Smooth muscle cell (in vitro differentiated cells): ENCODE measurements around the gene FAM228B. TPM values are rescaled to one million over a fixed set of nuclear protein-coding genes. Genes with fewer than 3 reads are reported as not detected.

Experiments used
- DNase-seq: peaks from one replicate; lab custom pipeline; 2025; ENCODE audit not compliant: unreplicated experiment; lab: John Stamatoyannopoulos, UW
- H2AFZ ChIP-seq: fragments of 200-600 bp; sonication (generic); 2 replicates; pipeline ENCODE4 v1.6.0; 2016; ENCODE audit warnings: antibody characterized with exemption, low read depth, mild to moderate bottlenecking
- H3F3A ChIP-seq: fragments of 200-600 bp; sonication (generic); 2 replicates; pipeline ENCODE4 v1.6.0; 2017; ENCODE audit warnings: antibody characterized with exemption, low read depth
- H3K27ac ChIP-seq: fragments of 200-600 bp; sonication (generic); 2 replicates; pipeline ENCODE4 v1.5.1; 2016; ENCODE audit warnings: low read depth, mild to moderate bottlenecking
- H3K27me3 ChIP-seq: fragments of 200-600 bp; sonication (generic); 2 replicates; pipeline ENCODE4 v1.6.1; 2016; ENCODE audit warnings: low read depth, mild to moderate bottlenecking
- H3K36me3 ChIP-seq: fragments of 200-600 bp; sonication (generic); 2 replicates; pipeline ENCODE4 v1.5.1; 2016; ENCODE audit warnings: low read depth
- H3K4me1 ChIP-seq: fragments of 200-600 bp; sonication (generic); 2 replicates; pipeline ENCODE4 v1.5.1; 2016; ENCODE audit warnings: low read depth
- H3K4me2 ChIP-seq: fragments of 200-600 bp; sonication (generic); 2 replicates; pipeline ENCODE4 v1.6.0; 2016; ENCODE audit warnings: mild to moderate bottlenecking
- H3K4me3 ChIP-seq: fragments of 200-600 bp; sonication (generic); 2 replicates; pipeline ENCODE4 v1.5.1; 2016; ENCODE audit warnings: mild to moderate bottlenecking
- H3K79me2 ChIP-seq: fragments of 200-600 bp; sonication (generic); 2 replicates; pipeline ENCODE4 v1.6.0; 2016; ENCODE audit warnings: low read depth, mild to moderate bottlenecking
- H3K9ac ChIP-seq: fragments of 200-600 bp; sonication (generic); 2 replicates; pipeline ENCODE4 v1.6.0; 2016; ENCODE audit warnings: low read depth
- H3K9me3 ChIP-seq: fragments of 200-600 bp; sonication (generic); replicated peaks from 2 replicates; pipeline ENCODE4 v1.5.1; 2016; ENCODE audit warnings: low read depth
- H4K20me1 ChIP-seq: fragments of 200-600 bp; sonication (generic); 2 replicates; pipeline ENCODE4 v1.6.0; 2016; ENCODE audit warnings: low read depth
- WGBS: methylation state at CpG from one replicate; pipeline ENCODE4 v1.1.7; 2016; ENCODE audit warnings: low lambda C conversion rate; 5-methylcytosine and 5-hydroxymethylcytosine counted together
- polyA plus RNA-seq: library from polyadenylated mRNA; unstranded; fragments of >200 nt; fragmentation: Nextera tagmentation; extraction: Ambion mirVana; gene quantifications from 2 replicates; pipeline ENCODE4 v1.2.1, GENCODE V29; 2016
- total RNA-seq: library from RNA; depleted of rRNA; stranded (reverse); fragments of >200 nt; gene quantifications from 2 replicates; pipeline ENCODE4 v1.2.3, GENCODE V29; 2014
- TF ChIP-seq, protein P1 (sequence below): fragments of 200-600 bp; sonication (generic); IDR thresholded peaks from 2 replicates; pipeline ENCODE4 v1.5.1; 2017; ENCODE audit warnings: borderline replicate concordance, mild to moderate bottlenecking, antibody characterized with exemption; ENCODE audit not compliant: insufficient read depth, poor library complexity, severe bottlenecking

The FAM228B gene
- total and polyA plus RNA-seq, 2 experiments from 2014 or later, result 7.0 to 18.1 TPM

DNA sequence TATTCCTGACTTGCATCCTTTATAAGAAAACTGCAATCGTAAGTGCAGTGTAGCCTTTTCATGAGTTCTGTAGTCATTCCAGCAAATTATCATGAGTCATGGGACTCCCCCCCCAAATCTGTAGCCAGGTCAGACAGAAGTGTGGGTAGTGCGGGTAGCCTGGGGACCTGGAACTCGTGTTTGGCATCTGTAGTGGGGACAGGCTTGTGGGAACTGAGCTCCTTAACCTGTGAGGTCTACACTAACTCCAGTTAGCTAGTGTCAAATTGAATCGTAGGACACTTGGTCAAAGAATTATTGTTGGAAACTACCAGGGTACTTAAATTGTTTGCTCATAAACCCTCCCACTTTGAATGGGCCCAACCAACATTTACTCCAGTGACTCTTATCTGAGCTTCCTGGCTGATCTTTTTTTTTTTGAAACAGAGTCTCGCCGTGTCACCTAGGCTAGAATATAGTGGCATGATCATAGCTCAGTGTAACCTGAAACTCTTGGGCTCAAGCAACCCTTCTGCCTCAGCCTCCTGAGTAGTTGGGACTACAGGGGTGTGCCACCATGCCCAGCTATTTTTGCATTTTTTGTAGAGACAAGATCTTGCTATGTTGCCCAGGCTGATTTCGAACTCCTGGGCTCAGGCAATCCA is 12.5 kb upstream of the FAM228B start:
- H3K27ac ChIP-seq, result peak overlapping the region; percentile 67
- no peaks in the 10 kb centered on the region for H4K20me1 ChIP-seq
- no peaks in the 10 kb centered on the region for H3K4me1 ChIP-seq
- H3K4me2 ChIP-seq, result no peak overlapping the region
- H3F3A ChIP-seq, result peaks cover 12% of the 10 kb centered on the region
- TF ChIP-seq, protein P1, sequence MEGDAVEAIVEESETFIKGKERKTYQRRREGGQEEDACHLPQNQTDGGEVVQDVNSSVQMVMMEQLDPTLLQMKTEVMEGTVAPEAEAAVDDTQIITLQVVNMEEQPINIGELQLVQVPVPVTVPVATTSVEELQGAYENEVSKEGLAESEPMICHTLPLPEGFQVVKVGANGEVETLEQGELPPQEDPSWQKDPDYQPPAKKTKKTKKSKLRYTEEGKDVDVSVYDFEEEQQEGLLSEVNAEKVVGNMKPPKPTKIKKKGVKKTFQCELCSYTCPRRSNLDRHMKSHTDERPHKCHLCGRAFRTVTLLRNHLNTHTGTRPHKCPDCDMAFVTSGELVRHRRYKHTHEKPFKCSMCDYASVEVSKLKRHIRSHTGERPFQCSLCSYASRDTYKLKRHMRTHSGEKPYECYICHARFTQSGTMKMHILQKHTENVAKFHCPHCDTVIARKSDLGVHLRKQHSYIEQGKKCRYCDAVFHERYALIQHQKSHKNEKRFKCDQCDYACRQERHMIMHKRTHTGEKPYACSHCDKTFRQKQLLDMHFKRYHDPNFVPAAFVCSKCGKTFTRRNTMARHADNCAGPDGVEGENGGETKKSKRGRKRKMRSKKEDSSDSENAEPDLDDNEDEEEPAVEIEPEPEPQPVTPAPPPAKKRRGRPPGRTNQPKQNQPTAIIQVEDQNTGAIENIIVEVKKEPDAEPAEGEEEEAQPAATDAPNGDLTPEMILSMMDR, result no peak
- no peaks in the 10 kb centered on the region for H3K36me3 ChIP-seq
- no peak overlapping the region for H2AFZ ChIP-seq
- no peak overlapping the region for H3K4me3 ChIP-seq
- H3K79me2 ChIP-seq, result no peaks in the 10 kb centered on the region
- 88% methylated on average over 7 of the region's 7 CpGs for WGBS
- H3K9ac ChIP-seq, result no peak overlapping the region
- peaks cover 3% of the 10 kb centered on the region for H3K9me3 ChIP-seq
- no peak for DNase-seq
- no peaks in the 10 kb centered on the region for H3K27me3 ChIP-seq

DNA sequence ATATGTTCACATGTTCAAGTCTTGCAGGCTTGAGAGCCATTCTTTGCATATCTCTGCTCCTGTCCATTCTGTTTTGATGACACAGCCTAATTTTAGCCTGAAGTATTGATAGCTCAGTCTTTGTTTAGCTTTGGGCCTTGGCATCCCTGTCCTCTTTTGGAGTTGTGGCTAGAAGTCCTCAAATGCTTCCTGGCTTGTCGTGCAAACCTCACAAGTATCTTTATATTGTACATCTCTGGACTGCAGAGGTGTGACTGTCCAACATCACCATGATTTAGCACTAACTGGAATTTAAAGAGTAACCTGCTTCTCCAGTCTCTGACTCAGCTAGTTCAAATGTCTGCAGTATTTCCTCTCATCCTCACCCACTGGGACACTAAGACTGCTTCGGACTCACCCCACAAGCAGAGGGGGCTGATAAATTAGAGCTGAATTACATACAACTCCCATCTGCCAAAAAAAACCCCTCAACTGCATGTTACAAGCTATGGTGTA is 11.8 kb upstream of the FAM228B start:
- H3K79me2 ChIP-seq, result no peaks in the 10 kb centered on the region
- H3F3A ChIP-seq, result peaks cover 12% of the 10 kb centered on the region
- H2AFZ ChIP-seq, result no peak overlapping the region
- no peak overlapping the region for H3K4me3 ChIP-seq
- H3K4me2 ChIP-seq, result no peak overlapping the region
- H4K20me1 ChIP-seq, result no peaks in the 10 kb centered on the region
- TF ChIP-seq, protein P1, result no peak
- WGBS, result 49% methylated on average over 2 of the region's 2 CpGs
- peak overlapping the region; percentile 67 for H3K27ac ChIP-seq
- no peaks in the 10 kb centered on the region for H3K27me3 ChIP-seq
- H3K9ac ChIP-seq, result no peak overlapping the region
- no peaks in the 10 kb centered on the region for H3K4me1 ChIP-seq
- H3K36me3 ChIP-seq, result no peaks in the 10 kb centered on the region
- peaks cover 3% of the 10 kb centered on the region for H3K9me3 ChIP-seq
- no peak for DNase-seq

DNA sequence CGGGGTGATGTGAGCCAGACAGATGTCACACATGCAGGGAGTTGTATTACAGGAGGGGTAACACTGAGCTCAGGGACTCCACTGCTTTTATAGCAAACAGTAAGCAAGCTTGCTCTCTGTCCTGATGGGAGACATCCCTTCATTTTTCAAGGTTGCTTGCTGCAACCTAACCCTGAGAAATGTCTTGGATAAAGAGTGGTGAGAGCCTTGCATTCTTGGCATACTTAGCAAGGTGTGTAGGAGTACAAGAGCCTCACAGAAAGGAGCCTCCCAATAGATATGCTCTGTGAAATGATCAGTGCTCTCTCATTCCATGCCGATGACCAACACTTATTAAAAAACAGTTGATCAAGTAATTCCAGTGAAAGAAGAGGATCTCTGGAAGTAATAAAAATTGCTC is 8.2 kb upstream of the FAM228B start:
- Histone ChIP-seq H3K4me2 (no peak overlapping the region), H3K79me2 (no peaks in the 10 kb centered on the region), H3K4me1 (no peaks in the 10 kb centered on the region), H3K4me3 (no peak overlapping the region), H3K36me3 (no peaks in the 10 kb centered on the region), H4K20me1 (no peaks in the 10 kb centered on the region), H3F3A (peaks cover 12% of the 10 kb centered on the region), H3K27ac (no peak overlapping the region), H3K9me3 (peaks cover 3% of the 10 kb centered on the region), H2AFZ (no peak overlapping the region), H3K27me3 (no peaks in the 10 kb centered on the region), H3K9ac (no peak overlapping the region)
- TF ChIP-seq, protein P1, result no peak
- 49% methylated on average over 2 of the region's 2 CpGs for WGBS
- DNase-seq, result no peak

DNA sequence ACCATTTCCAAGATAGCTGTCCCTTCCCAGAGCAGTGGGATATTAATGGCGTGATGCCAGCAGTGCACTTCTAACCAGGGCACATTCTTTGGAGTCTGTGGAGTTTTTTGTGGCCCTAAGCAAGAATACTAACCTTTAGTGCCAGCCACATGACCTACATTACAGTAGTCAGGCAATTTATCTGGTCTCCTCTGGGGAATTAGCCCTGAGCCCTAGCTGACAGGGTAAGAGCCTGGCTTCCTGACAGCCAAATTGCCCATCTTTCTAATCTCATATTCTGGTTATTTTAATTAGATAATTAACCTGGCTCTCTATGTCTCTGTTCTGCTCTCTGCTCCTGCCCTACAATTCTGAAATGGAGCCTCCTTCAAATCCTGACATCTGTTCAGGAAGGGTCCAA is 5.4 kb upstream of the FAM228B start:
- 89% methylated on average over 1 of the region's 1 CpG for WGBS
- H3K79me2 ChIP-seq, result no peaks in the 10 kb centered on the region
- H3K36me3 ChIP-seq, result no peaks in the 10 kb centered on the region
- H3K9me3 ChIP-seq, result peaks cover 3% of the 10 kb centered on the region
- H4K20me1 ChIP-seq, result no peaks in the 10 kb centered on the region
- H3K27me3 ChIP-seq, result no peaks in the 10 kb centered on the region
- no peak overlapping the region for H3K4me2 ChIP-seq
- TF ChIP-seq, protein P1, result no peak
- H3K4me1 ChIP-seq, result peaks cover 6% of the 10 kb centered on the region
- peaks cover 8% of the 10 kb centered on the region for H3F3A ChIP-seq
- H3K27ac ChIP-seq, result no peak overlapping the region
- no peak overlapping the region for H3K9ac ChIP-seq
- H2AFZ ChIP-seq, result no peak overlapping the region
- no peak overlapping the region for H3K4me3 ChIP-seq
- DNase-seq, result no peak
